GM21447 (cell line): ENCODE results near the gene IPO5.

Source experiments
- ATAC-seq: cut with Tn5 transposase; IDR thresholded peaks from one replicate; pipeline ENCODE4 v1.9.1; 2021; ENCODE audit not compliant: unreplicated experiment

Gene IPO5

GRCh38 chr13:97953376-97953970 is at the start of gene IPO5:
Gene IPO5 (plus strand): TSS chr13:97953675. CDS start chr13:97976697, 23,022 bp downstream.
- ATAC-seq: no peak

GRCh38 chr13:97904059-97904458 is 49.4 kb upstream of the IPO5 start:
- no peak for ATAC-seq

- ATAC-seq: no peak
Measured at GRCh38 chr13:97905517-97905916, 48.0 kb upstream of the IPO5 start.

- ATAC-seq: peak; percentile 58
Measured at GRCh38 chr13:97911311-97912138, 42.0 kb upstream of the IPO5 start.

- no peak for ATAC-seq
Measured at GRCh38 chr13:97912139-97912535, 41.3 kb upstream of the IPO5 start.

- no peak for ATAC-seq
Measured at GRCh38 chr13:97913206-97913605, 40.3 kb upstream of the IPO5 start.

- ATAC-seq: no peak
Measured at GRCh38 chr13:97914540-97914939, 38.9 kb upstream of the IPO5 start.

GRCh38 chr13:97921176-97921816 is 32.2 kb upstream of the IPO5 start:
- no peak for ATAC-seq

GRCh38 chr13:97928301-97928700 is 25.2 kb upstream of the IPO5 start:
- ATAC-seq: no peak

- ATAC-seq: no peak
Measured at GRCh38 chr13:97932036-97932435, 21.4 kb upstream of the IPO5 start.

GRCh38 chr13:97932647-97933046 is 20.8 kb upstream of the IPO5 start:
- no peak for ATAC-seq

- ATAC-seq: no peak
Measured at GRCh38 chr13:97933776-97934175, 19.7 kb upstream of the IPO5 start.

GRCh38 chr13:97934590-97934989 is 18.9 kb upstream of the IPO5 start:
- no peak for ATAC-seq

GRCh38 chr13:97935071-97935470 is 18.4 kb upstream of the IPO5 start:
- no peak for ATAC-seq

- no peak for ATAC-seq
Measured at GRCh38 chr13:97936036-97936435, 17.4 kb upstream of the IPO5 start.

GRCh38 chr13:97938706-97939475 is 14.6 kb upstream of the IPO5 start:
- no peak for ATAC-seq

- no peak for ATAC-seq
Measured at GRCh38 chr13:97944396-97945029, 9.0 kb upstream of the IPO5 start.

GRCh38 chr13:97945342-97945741 is 8.1 kb upstream of the IPO5 start:
- ATAC-seq: no peak

- ATAC-seq: no peak
Measured at GRCh38 chr13:97945792-97946419, 7.6 kb upstream of the IPO5 start.

GRCh38 chr13:97946951-97947588 is 6.4 kb upstream of the IPO5 start:
- ATAC-seq: no peak
